Measurements from ENCODE around the gene RMND1.

- no peak for TF ChIP-seq REST (IDR thresholded peaks at IDR 0.05; ENCODE audit: insufficient replicate concordance, low read depth)
- TF ChIP-seq CTCF (IDR thresholded peaks at IDR 0.05; ENCODE audit: insufficient read depth, low read length), result no peak
- TF ChIP-seq POLR2AphosphoS5 (IDR thresholded peaks at IDR 0.05; ENCODE audit: low read depth), result no peak
- no peak for TF ChIP-seq GABPA (IDR thresholded peaks at IDR 0.05; ENCODE audit: low read depth)
Observed at GRCh38 chr6:151380848-151381205, 71.1 kb downstream of the RMND1 start.
